Cortex of kidney (tissue), 1 donor: ENCODE data around the gene MRPS27.

Experiments used
- DNase-seq: peaks from one replicate; lab custom pipeline; 2025; lab: John Stamatoyannopoulos, UW

MRPS27 gene

DNA sequence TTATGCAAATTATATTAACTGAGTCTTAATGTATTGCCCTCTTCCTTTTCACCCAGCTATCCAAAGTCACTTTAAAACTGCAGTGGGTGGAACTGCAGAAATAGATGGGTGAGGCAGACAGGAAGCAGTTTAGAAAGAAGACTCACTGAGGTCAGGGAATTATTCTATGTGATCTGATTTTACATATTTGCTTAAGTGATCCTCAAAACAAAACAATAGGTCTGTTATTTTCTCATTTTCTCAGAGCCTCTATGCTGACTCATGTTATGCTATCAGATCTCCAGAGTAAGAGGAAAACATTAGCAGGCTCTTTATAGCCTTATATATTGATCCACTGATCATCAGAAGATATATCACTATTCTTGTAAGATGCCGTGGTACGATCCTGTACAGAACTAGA, 63.5 kb downstream of the MRPS27 start:
- no peak for DNase-seq

DNA sequence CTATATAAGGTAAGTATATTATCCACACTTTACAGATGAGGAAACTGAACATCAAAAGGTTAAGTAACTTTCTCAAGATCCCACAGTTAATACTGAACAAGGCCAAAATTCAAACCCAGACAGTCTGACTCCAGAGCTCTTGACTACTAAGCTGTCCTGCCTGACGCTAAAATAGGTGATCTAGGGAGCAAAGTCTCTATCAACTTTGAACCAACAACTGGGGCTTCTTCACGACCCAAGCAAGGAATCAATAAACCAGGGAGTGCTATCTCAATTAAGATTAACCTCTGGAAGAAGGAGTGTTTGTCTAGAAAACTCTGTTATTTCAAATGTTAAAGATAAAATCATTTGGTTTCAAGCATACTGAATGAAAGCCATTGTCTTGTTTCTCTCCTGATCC, 64.4 kb downstream of the MRPS27 start:
- DNase-seq, result no peak

DNA sequence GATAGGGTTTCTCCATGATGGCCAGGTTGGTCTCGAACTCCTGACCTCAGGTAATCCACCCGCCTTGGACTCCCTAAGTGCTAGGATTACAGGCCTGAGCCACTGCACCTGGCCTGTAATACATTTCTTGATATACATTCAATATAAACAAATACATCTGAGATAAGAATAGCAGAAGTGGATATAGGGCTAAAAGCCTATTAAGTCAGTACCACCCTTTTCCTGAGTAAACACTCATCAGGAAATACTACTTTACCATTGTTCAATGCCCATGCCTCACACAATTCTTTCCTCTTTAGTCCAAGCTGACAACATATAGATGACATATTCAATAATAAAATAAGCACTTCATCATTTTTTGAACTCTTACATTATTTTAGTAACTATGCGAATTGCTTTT, 64.8 kb downstream of the MRPS27 start:
- no peak for DNase-seq

DNA sequence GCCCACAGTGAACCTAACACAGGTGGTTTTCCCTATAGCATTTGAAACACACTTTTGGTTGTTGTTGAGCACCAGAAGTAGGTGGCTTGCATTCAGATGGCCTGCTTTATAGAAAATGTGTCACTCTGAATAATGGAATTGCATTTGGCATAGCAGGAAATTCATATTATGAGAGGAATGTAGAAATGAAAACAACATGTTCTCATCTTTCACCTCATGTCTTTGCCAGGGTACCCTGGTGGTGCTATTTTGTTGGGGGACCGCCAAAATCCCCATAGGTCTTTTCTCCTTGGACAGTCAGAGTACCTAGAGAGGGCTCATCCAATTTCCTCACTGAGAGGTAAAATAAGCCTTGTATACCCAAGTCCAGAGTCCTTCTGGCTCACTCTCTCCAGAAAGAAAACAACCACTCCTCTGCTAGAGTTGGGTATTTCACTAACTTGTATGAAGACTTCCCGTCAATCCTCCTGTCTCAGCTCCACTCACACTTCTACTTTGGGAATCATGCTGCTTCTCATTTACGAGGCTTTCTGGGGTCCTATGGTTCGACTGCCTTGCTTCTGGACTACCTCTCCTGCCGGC, 67.4 kb downstream of the MRPS27 start:
- no peak for DNase-seq

DNA sequence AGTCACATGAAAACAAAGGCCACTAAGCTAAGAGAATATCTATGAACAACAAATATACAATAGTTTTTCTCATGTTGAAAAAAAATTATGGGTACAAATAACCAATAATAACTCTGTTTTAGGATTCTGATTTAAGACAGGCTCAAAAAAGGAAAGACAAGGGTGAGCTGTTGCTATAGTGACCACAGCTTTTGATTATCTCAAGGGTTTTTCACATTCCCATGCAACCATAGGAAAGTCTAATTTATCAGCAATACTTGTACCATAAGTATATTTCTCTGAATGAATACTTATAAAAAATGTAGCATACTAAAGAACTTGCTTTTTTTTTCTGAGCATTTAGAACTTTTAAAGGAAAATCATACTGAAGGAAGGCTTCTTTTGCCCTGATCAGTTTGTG, 68.0 kb downstream of the MRPS27 start:
- no peak for DNase-seq

DNA sequence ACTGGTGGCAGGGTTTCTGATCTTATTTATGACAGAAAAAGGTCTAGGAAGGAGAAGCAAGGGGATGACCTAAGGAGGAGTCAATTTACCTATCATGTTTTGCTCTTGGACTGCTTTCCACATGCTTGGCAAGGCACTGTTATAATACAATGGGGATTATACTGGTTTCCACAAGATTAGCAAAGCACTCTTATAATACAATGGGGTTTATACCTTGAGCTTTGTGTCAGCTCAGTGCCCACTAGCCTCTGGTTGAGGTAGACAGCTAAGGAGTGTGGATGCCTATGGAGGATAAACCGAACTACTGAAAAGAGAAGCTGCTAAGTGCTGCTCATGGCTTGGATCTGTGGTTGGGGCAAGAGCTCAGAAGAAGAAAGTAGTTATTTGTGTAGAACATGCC, 68.7 kb downstream of the MRPS27 start:
- DNase-seq, result no peak

DNA sequence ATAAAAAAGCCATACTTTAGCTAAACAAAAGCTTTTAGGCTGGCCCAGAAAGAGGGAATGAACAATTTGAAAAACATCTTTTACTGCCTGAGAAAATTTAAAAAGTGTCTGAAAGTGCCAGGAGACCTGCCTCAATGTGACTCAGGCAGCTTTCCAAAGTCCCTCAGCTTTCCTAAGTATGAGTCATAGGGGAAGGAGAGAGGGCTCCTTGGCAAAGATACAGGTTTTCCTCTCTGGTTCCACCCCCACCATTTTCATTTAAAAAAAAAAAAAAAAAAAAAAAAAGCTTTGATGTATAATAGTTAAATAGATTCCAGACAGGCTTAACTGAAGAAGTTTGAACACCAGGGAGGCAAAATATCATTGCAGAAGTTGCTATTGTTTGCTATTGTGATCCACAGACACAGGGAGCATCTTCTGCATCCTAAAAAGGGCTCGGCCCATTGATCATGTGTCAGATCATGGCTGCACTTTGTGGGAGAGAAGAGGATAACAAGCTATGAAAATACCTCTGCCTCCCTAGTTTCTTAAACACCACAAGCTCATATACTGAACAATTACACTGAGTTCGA, 71.5 kb downstream of the MRPS27 start:
- no peak for DNase-seq

DNA sequence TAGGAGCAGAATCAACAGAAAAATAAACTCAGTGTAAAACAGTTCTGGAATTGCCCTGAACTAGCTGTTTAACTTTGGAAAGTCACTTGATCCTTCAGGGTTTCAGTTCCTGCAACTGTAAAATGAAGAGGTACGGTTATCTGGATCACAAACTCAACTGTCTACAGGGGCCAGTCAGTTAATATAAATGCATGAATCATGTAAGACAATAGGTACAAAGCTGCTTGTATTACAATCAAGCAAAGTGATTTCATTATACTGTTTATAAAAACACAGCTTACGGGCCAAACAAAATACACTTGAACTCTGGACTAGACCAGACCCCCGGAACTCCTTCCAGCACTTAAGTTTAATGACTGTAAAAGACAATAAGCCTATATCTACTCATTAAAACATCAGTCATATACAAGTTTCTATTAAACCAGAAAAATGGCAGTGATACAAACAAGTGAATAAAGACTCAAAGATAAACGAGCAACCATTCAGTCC, 73.0 kb downstream of the MRPS27 start:
- DNase-seq, result no peak

DNA sequence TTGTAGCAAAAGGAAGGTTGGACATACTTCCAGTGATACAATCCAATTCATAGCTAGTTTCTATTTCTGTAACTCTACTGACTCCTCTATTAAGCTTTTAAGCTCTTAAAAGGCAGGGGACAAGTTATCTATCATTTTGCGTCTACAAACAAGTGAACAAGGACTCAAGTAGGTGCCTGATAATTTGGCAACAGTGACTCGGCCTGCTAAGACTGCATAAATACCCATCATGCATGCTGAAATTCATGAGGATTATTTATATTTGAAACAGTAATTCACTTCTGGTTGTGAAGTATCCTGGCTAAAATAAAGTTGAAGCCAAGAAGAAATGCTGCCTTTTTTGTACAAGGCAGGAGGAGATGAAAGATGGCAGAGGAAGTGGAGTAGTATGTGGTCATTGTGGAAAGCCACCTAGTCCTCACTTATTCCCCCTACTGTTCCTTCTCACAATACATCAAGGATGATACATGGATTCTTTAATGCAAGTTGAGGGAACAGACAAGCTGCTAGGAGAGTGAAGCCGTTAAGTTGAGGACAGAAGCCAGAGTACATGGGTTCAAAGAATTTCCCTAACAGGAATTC, 74.0 kb downstream of the MRPS27 start:
- DNase-seq, result no peak

DNA sequence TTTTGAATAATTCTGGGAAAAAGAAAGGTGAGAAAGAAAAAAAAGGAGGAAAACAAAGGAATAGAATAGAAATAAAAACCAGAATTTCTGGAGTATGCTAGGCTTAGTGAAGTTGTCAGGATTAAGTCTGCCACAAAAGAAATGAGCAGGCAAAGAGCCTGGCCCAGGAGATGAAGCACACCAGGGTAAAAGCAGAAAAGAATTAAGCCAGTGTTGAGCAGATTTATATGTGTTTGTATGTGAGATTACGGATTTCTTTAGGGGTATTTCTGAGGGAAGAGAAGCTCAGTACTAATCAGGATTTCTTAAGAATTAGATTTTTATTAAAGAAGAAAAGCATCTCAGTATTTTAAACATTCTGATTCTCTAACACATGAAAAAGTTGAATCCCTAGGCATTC, 74.5 kb downstream of the MRPS27 start:
- no peak for DNase-seq

DNA sequence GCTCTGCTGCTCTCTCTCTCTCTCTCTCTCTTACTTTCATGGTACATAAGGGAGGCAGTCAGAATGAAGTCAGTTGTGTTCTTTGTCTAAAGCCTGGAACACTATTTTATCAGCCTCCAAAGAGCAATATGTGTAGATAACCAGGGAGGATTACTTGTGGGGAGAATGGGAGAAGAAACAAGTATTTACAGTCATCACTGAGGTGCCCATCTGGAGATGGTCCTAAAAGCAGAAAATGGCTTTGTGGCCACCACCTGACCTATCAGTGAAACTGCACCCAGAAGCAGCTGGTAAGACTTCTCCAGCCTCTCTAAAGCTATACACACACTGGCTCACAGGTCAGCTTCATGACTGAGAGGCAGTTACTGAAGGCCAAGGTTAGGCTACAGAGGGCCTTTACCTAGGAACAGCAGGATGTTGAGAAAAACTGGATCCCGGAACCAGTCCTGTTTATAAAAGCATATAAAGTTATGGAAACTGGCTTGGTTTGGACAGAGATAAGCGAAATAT, 75.1 kb downstream of the MRPS27 start:
- no peak for DNase-seq

DNA sequence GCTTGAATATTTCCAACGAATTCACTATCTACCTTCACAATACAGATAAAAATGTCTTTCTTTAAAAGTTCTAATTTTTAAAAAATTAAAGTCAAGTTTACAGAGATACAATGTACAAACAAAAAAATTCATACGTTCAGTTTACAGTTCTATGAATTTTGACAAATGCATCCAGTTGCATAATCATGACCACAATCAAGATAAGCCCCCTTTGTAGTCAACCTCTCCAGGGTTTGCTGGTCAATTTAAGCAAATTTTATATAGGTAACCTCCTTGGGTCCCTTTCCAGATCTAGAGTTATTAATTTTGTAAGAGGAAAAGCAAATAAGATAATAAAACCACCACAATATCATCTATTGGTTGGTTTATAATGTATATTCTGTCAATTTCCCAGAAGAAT, 76.3 kb downstream of the MRPS27 start:
- DNase-seq, result no peak

DNA sequence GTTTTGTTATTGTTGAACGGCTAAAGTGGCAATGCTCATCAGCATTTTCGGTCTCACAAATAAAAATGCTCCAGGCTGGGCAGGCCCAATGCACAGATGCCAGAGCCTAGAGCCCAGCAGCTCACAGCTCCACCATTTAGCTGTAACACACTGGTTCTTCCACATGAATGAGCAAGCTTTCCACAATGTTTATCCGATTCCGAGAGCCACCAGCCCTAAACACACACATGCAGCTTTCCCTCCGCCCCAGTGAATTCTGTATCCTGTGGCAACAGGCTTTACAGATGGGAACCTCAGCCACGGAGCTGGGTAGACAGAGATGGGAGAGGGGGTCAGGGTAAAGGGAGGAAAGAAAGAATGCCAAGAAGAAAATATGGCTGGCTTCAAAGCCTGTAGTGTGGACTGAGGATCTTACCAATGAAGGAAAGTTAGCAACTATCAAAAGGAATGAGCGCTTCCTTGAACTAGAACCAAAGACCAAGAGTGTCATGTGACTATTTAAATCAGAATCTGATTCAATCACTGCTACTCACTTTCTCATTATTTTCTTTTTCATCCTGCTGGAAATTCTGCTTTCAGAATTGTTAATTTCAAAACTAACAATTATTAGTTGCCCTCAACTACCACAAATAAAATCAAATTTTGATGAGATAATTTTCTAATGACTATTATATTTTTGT, 77.1 kb downstream of the MRPS27 start:
- no peak for DNase-seq

DNA sequence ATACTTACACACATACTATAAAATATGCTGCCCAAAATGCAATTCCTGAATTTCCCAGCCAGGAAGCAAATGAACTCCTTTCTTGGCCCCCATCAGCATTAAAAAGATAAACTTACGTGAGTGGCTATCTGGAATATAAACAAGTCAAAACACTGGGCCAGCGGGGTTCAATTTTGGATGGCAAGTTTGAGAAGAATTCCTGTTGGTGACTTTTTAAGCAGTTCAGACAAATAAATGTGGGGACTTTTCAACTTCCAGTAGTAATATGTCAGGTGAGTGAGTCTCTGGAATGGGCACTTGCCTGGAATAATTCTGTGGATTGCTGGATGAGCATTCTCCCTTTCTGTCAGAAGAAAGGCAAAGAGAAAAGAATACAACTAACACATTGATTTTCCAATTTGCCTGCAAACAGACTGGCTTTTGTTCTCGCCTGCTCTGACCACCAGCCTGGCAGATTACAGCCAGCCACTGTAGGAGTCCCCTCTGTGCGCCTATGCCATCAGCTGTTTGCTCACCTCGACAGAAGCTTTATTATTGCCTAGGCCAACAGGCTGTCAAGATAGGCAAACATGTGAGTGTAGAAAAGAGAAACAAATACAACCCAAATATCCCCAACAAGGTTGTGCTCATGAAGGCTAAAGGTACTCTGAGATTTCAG, 78.6 kb downstream of the MRPS27 start:
- DNase-seq, result no peak

DNA sequence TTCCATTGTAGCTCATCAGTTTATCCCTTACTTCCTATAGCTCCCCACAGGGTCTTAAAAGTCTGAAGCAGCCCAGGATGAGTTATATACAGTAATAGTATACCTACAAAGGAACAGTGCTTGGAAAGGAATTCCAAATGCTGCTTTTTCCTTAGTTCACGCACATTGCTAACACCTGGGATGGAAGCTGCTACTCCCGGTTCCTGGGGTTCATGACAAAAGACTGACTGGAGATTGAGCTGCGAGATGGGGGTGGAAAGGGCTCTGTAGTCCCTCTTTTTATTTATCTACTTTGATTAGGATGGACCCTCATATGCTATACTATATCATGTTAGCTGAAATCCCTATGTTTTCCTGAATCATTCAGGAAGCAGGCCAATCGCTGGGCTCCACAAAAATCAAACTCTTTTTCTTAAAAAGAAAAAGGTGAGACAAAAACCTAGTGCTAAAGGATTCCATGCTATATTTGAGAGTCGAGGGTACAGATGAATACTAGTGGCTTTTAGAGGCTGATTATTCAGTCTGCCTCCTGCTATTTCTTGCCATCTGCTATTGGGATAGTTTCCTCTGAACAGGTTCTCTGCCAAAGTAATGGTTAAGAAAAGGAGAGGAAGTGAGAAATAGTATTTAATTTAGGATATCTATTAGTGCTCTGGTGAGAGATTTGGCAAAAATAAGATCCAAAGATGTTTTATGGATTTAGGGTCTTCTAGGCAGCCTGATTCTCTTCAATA, 81.2 kb downstream of the MRPS27 start:
- no peak for DNase-seq

DNA sequence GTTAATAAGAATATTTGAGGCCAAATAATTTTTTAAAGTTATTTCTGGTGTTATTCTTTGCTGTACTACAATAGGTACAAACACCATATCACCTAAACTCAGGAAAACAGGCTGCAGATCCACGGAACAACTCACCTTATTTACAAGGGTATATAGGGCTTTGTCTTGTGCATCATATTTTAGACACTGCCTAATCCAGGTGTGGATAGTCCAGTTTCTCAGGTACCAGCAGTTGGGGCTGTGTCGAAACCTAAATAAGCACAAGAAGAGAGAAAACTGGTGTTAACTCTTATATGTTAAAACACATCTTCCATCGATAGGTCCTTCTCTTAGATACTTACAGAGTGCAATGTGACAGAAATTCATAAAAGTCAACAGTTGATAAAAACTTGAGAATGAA, 82.2 kb downstream of the MRPS27 start:
- no peak for DNase-seq

DNA sequence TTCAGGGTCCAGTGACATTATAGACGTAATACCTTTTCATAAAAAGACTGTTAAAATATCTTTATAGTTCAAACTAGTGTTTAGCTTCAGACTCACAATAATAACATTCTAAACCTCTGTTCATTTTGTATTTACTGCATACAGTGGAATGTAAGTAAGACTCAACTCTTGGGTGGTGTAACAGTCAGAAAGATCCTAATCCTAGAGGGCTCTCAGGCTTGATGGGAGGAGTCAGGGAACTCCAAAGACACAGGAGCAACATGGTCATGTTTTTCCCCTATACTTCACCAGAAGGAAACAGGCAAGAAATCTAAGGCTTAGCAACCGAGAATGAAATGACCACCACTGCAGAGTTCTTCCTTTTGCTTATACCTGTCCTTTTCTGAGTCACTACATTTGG, 82.6 kb downstream of the MRPS27 start:
- no peak for DNase-seq

DNA sequence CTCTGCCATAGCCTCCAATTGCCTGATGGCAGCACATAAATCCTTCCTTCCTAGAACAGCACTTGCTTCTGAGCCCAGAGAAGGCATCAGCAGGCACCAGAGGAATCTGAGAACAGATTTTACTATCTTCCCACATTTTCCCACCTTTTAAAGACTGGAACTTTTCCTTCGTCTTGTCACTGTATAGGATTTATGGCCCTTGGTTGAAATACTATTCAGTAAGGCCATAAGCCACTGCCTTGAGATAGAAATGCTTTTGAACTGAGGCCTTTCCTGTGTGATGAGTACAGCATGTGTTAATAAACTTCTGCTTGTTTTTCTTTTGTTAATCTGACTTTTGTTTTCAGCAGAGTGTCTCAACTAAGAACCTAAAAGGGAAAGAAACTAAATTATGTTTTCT, 84.3 kb downstream of the MRPS27 start:
- no peak for DNase-seq

DNA sequence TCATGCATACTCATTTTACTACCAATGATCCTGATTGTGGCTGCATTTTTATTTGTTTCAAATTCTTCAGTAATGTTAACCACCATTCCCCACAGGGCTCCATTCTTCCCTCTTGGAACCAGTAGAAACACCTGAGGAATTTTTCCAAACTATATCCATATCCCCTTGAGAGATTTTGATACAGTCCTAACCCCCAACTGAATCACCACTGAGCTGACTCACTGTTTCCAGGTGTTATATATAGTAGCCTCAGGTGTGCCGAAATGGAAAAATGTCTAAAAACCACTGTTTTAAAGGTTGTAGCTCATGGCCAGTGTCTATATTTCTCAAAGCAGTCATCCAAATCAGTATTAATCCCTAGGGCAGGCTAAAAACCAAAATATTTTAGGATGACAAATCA, 85.2 kb downstream of the MRPS27 start:
- no peak for DNase-seq

DNA sequence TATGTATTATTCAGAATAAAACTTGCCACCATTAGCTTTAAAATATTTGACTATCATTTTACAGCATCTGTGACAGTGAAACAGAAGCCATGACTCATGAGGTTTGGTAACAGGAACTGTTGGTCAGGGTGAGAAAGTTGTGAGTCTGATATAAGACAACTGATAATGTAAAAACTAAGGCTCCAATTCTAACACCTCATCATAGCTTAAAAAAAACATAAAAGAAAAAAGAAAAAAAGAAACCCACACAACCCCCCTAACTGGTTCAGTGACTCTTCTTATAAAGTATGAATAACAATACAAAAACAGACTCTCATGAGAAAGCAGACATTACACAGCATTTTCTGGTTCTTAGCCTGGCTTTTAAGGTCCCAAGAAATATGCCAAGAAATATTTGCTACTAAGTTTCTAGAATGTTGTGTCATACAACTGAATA, 85.8 kb downstream of the MRPS27 start:
- no peak for DNase-seq

DNA sequence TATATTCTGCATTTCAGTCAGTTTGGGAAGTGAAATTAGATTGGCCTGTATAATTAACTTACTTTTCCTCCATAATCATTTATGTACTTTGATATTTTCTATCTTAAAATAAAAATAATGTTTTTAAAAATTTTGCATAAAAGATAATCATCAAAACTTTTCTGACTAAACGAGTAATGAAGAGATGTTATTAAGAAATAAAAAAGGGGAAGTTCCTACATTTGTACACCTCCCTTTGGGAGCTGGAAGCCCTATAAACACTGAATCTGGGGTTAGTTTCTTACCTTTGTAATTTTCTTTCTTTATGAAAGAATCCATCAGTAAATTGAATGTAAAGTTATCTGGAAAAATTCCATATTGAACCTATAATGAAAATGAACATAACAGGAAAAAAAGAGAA, 86.2 kb downstream of the MRPS27 start:
- DNase-seq, result no peak

DNA sequence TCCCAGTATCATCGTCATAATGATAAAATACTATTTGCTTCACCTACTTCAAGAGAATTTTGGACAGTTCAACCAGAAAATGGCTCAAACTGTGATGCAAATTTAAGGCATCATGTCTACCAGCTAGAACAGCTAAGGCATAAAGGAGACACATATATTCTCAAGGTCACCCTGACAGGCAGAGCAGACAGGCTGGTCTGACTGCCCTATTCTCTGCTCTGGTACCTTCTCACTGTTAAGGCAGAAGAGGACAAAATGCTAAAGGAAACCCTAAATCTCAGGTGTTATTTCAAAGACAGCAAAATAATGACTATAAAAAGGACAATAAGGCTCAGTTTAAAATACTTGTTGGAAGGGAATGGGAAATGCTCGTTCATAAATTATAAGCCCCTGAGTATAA, 87.2 kb downstream of the MRPS27 start:
- no peak for DNase-seq
